ENCODE data around the gene TRIM24. TPM values are rescaled to one million over a fixed set of nuclear protein-coding genes. Genes with fewer than 3 reads are reported as not detected.

The TRIM24 gene
- total RNA-seq, 1 donor from 2014 or later = 14.3 TPM

DNA sequence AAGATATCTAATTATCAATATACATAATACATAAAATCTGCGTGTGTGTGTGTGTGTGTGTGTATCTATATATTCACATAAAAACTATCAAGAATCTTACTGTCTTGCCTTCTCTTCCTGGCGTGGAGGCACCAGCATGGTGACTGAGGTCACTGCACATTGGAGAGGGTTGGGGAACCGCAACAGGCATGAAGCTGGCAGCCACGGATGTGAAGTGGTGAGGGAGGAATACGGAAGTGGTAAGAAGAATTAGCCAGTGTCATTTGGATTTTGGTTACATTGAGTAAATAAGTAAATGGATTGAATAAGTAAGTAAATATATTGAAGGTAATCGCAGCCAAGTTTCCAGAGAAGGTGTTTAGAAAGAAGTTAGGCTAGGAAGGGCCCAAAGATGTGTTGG lies 85.1 kb downstream of the TRIM24 start:
- Mint-ChIP-seq H3K27me3 (no peaks in the 10 kb centered on the region), H3K36me3 (ENCODE audit: low read depth) (peaks cover 72% of the 10 kb centered on the region), H3K9me3 (peaks cover 22% of the 10 kb centered on the region), H3K27ac (no peak overlapping the region), H3K4me1 (no peaks in the 10 kb centered on the region), H3K4me3 (no peak overlapping the region)
- POLR2A ChIA-PET = no interaction called here
- TF ChIP-seq, protein P1, sequence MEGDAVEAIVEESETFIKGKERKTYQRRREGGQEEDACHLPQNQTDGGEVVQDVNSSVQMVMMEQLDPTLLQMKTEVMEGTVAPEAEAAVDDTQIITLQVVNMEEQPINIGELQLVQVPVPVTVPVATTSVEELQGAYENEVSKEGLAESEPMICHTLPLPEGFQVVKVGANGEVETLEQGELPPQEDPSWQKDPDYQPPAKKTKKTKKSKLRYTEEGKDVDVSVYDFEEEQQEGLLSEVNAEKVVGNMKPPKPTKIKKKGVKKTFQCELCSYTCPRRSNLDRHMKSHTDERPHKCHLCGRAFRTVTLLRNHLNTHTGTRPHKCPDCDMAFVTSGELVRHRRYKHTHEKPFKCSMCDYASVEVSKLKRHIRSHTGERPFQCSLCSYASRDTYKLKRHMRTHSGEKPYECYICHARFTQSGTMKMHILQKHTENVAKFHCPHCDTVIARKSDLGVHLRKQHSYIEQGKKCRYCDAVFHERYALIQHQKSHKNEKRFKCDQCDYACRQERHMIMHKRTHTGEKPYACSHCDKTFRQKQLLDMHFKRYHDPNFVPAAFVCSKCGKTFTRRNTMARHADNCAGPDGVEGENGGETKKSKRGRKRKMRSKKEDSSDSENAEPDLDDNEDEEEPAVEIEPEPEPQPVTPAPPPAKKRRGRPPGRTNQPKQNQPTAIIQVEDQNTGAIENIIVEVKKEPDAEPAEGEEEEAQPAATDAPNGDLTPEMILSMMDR (IDR thresholded peaks at IDR 0.05) = no peak
- intact Hi-C loops (cut with micrococcal nuclease) = no loop called here
- ATAC-seq (ENCODE audit: low read depth) = no peak
- no peak for DNase-seq
- CTCF ChIA-PET = no interaction called here

DNA sequence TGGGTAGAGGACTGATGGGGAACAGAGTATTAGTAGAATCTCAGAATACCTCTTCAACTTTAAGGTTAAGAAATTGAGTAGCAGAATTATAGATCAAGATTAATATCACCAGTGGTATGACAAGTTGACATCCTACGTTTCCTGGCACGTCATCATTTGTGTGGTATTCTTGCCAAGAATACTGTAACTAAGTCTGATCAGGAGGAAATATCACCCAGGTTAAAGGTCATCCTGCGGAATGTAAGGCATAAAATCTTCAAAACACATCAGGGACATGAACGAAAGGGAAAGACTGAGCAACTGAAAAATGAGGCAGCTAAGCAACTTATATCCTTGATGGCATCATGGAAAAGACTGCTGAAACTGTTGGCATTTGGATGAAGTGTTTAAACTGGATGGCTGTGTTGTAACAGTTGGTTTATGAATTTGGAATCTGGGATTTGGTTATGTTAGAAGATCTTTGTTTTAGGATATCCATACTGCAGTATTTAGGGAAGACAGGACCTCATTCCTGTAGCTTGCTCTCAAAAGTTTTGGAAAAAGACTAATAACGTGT lies 86.1 kb downstream of the TRIM24 start:
- ChIA-PET POLR2A (no interaction called here), CTCF (no interaction called here)
- ATAC-seq (ENCODE audit: low read depth) (no peak), DNase-seq (no peak)
- Mint-ChIP-seq H3K9me3 (peaks cover 28% of the 10 kb centered on the region), H3K4me1 (no peaks in the 10 kb centered on the region), H3K4me3 (no peak overlapping the region), H3K27me3 (no peaks in the 10 kb centered on the region), H3K27ac (no peak overlapping the region), H3K36me3 (ENCODE audit: low read depth) (peaks cover 74% of the 10 kb centered on the region)
- intact Hi-C loops (cut with micrococcal nuclease) = no loop called here
- TF ChIP-seq, protein P1 (IDR thresholded peaks at IDR 0.05) = no peak

DNA sequence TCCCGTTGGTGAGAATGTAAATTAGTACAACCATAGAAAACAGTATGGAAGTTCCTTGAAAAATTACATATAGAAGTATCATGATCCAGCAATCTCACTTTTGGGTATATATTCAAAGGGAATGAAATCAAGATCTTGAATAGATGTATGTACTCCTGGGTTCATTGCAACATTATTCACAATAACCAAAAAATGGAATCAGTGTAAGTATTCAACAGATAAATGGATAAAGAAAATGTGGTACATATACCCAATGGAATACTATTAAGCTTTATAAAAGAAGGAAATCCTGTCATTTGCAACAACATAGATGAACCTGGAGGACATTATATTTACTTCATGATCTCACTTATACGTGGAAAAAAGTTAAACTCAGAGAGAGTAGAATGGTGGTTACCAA lies 86.8 kb downstream of the TRIM24 start:
- no peak overlapping the region for H3K4me3 Mint-ChIP-seq
- TF ChIP-seq, protein P1 (IDR thresholded peaks at IDR 0.05) = no peak
- ChIA-PET POLR2A (no interaction called here), CTCF (no interaction called here)
- no peak overlapping the region for H3K27ac Mint-ChIP-seq
- DNase-seq (no peak), ATAC-seq (ENCODE audit: low read depth) (no peak)
- H3K9me3 Mint-ChIP-seq = peaks cover 30% of the 10 kb centered on the region
- H3K4me1 Mint-ChIP-seq = no peaks in the 10 kb centered on the region
- peaks cover 74% of the 10 kb centered on the region for H3K36me3 Mint-ChIP-seq (ENCODE audit: low read depth)
- H3K27me3 Mint-ChIP-seq = no peaks in the 10 kb centered on the region
- intact Hi-C loops (cut with micrococcal nuclease) = no loop called here

DNA sequence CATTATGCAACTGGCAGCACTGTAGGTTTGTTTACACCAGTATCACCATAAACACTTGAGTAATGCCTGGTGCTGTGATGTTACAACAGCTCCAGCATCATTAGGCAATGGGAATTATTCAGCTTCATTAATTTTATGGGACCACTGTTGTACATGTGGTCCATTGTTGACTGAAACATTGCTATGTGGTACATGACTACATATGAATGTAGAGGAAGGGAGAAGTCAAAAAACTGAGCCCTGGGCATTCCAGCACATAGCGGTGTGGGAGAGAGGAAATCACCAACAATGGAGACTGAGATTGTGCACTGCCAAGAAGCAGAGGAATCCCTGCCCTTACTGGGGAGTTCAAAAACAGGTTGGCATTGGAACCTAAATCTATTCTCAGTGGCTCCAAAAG lies 89.0 kb downstream of the TRIM24 start:
- no peak overlapping the region for H3K4me3 Mint-ChIP-seq
- TF ChIP-seq, protein P1 (IDR thresholded peaks at IDR 0.05) = no peak
- H3K27ac Mint-ChIP-seq = no peak overlapping the region
- DNase-seq (no peak), ATAC-seq (ENCODE audit: low read depth) (no peak)
- peaks cover 85% of the 10 kb centered on the region for H3K36me3 Mint-ChIP-seq (ENCODE audit: low read depth)
- peaks cover 37% of the 10 kb centered on the region for H3K9me3 Mint-ChIP-seq
- intact Hi-C loops (cut with micrococcal nuclease) = no loop called here
- no peaks in the 10 kb centered on the region for H3K4me1 Mint-ChIP-seq
- H3K27me3 Mint-ChIP-seq = no peaks in the 10 kb centered on the region
- CTCF ChIA-PET = no interaction called here
- POLR2A ChIA-PET = no interaction called here

DNA sequence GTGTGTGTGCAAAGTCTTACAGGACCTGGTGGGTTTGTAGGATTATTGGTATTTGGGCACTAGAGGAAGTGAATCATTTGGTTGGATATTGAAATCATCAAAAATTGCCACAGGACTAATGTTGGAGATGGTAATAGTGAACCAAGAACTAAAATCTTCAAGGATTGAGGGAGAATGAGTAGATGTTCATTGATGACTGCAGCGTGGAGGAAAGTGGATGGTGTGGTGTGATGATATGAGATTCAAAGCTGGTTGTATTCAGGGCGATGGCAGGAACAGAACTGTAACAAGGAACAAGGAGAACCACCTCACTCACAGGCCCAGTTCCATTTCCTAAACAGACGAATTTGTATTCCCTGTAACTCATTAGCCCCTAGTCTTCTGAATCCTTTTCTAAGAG lies 90.3 kb downstream of the TRIM24 start:
- DNase-seq (no peak), ATAC-seq (ENCODE audit: low read depth) (no peak)
- ChIA-PET CTCF (no interaction called here), POLR2A (no interaction called here)
- peaks cover 34% of the 10 kb centered on the region for H3K9me3 Mint-ChIP-seq
- no peak overlapping the region for H3K27ac Mint-ChIP-seq
- no peaks in the 10 kb centered on the region for H3K4me1 Mint-ChIP-seq
- TF ChIP-seq, protein P1 (IDR thresholded peaks at IDR 0.05) = no peak
- H3K4me3 Mint-ChIP-seq = no peak overlapping the region
- peaks cover 86% of the 10 kb centered on the region for H3K36me3 Mint-ChIP-seq (ENCODE audit: low read depth)
- no peaks in the 10 kb centered on the region for H3K27me3 Mint-ChIP-seq
- intact Hi-C loops (cut with micrococcal nuclease) = no loop called here
